DMS114 treated with DMSO at 0.1 percent for 48 hours (cell line): ENCODE results near the gene SCAMP3.
"Not testable (repeated sequence)": the region's sequence is repeated elsewhere in the genome, so short reads cannot be mapped to it uniquely, and the experiment has no call there.

Experiments
- DNase-seq: peaks from one replicate; lab custom pipeline; 2025; ENCODE audit not compliant: unreplicated experiment; lab: John Stamatoyannopoulos, UW

The SCAMP3 gene

GRCh38 chr1:155261852-155262673 lies at the start of gene SCAMP3:
Gene SCAMP3, minus strand, starts transcription at chr1:155262360. Its CDS starts 209 bp downstream, at chr1:155262151.
- peak; percentile 100 for DNase-seq

- no peak for DNase-seq
These were observed 47.4 kb upstream of the SCAMP3 start for GRCh38 chr1:155309423-155310021.

GRCh38 chr1:155308493-155309422 lies 46.6 kb upstream of the SCAMP3 start, which contains the start of gene FDPS:
Gene FDPS, plus strand, starts transcription at chr1:155308866. Its CDS starts 924 bp downstream, at chr1:155309790.
- peak; percentile 100 for DNase-seq

- peak; percentile 64 for DNase-seq
These were observed 45.1 kb upstream of the SCAMP3 start for GRCh38 chr1:155307247-155307740.

- DNase-seq, result no peak
These were observed 43.8 kb upstream of the SCAMP3 start for GRCh38 chr1:155305881-155306391.

- DNase-seq, result no peak
These were observed 42.5 kb upstream of the SCAMP3 start for GRCh38 chr1:155304558-155305063.

GRCh38 chr1:155301342-155301841 lies 39.2 kb upstream of the SCAMP3 start, which contains the start of gene PKLR:
Gene PKLR, minus strand, starts transcription at chr1:155301438. Its CDS starts 43 bp downstream, at chr1:155301395.
- DNase-seq, result no peak

GRCh38 chr1:155300553-155301329 lies 38.6 kb upstream of the SCAMP3 start:
- DNase-seq, result no peak

- DNase-seq, result no peak
These were observed 37.9 kb upstream of the SCAMP3 start for GRCh38 chr1:155300024-155300423.

- DNase-seq, result no peak
These were observed 35.2 kb upstream of the SCAMP3 start for GRCh38 chr1:155297384-155297783.

GRCh38 chr1:155296661-155297060 lies 34.5 kb upstream of the SCAMP3 start:
- DNase-seq, result no peak

- no peak for DNase-seq
These were observed 33.7 kb upstream of the SCAMP3 start for GRCh38 chr1:155295942-155296267.

- no peak for DNase-seq
These were observed 33.2 kb upstream of the SCAMP3 start for GRCh38 chr1:155295183-155295941.

- no peak for DNase-seq
These were observed 32.5 kb upstream of the SCAMP3 start for GRCh38 chr1:155294520-155295182.

GRCh38 chr1:155293086-155293749 lies 31.1 kb upstream of the SCAMP3 start:
- no peak for DNase-seq

GRCh38 chr1:155291006-155291405 lies 28.8 kb upstream of the SCAMP3 start:
- DNase-seq, result not testable (repeated sequence)

GRCh38 chr1:155287987-155288543 lies 25.9 kb upstream of the SCAMP3 start:
- DNase-seq, result no peak

GRCh38 chr1:155286544-155286943 lies 24.4 kb upstream of the SCAMP3 start:
- DNase-seq, result no peak
